HG02870 (cell line): ENCODE data around the gene TENM4.

Experiments used
- ATAC-seq: cut with Tn5 transposase; IDR thresholded peaks from one replicate; pipeline ENCODE4 v1.9.1; 2021; ENCODE audit warnings: mild to moderate bottlenecking, moderate library complexity; ENCODE audit not compliant: unreplicated experiment

TENM4 gene

GRCh38 chr11:78926633-78927338 is 514.0 kb downstream of the TENM4 start:
- ATAC-seq = no peak

DNA sequence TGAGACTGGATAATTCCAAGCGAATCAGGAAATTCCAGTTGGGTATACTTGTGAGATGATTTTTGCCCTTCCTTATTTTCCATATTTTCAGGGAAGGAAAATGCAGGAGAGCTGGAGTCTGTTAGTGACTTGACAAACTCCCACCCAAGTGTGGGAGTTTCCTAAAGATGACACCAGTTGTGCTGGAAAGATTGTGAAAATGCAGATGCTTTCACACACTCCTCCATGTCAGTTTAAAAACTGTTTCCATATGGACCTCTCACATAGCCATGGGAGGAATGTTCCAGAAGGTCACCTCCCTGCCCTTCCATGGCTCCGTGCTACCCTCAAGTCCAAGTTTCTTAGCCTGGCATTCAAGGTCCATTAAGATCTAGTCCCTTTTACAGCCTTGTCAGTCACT is 515.4 kb downstream of the TENM4 start:
- no peak for ATAC-seq

GRCh38 chr11:78922859-78923625 is 517.8 kb downstream of the TENM4 start:
- ATAC-seq = no peak

- no peak for ATAC-seq
These were observed 519.3 kb downstream of the TENM4 start for GRCh38 chr11:78921509-78921908.

- ATAC-seq = no peak
These were observed 520.5 kb downstream of the TENM4 start for GRCh38 chr11:78920329-78920728.

- ATAC-seq = no peak
These were observed 524.1 kb downstream of the TENM4 start for GRCh38 chr11:78916759-78917158.

DNA sequence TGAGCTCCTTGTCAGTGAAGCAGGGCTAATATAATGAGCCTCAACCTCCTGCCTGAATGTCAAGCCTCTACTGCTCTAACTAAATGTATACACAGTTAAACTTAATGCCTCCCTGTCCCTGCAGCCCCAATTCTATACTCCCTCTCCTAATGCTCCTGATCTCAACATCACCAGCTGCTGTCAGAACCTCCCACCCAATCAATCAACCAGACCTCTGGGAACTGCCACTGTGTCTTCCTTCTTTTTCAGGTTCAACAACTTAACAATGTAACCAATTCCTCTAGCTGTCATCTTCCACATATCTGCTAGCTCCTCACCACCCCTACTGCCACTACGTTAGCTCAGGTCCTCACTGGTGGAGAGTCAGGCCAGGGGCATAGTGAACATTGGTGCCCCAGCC is 526.3 kb downstream of the TENM4 start:
- ATAC-seq = no peak

DNA sequence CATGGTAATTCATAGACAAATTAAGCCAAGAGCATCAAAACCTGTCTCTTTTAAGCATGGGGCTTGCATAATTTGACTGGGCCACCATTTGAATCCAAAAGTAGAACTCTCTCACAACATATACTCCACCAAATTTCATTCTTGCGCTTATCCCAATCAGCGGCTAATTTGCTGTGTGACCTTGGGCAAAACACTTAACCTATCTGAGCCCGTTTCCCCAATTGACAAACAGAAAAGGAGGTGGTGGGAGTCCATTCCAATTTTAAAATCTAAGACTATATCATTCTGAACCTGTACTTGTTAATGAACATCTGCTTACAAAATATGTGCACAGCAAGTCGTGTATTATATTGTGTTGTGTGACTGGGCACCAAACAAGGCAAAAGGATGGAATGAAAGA is 528.1 kb downstream of the TENM4 start:
- ATAC-seq = no peak

DNA sequence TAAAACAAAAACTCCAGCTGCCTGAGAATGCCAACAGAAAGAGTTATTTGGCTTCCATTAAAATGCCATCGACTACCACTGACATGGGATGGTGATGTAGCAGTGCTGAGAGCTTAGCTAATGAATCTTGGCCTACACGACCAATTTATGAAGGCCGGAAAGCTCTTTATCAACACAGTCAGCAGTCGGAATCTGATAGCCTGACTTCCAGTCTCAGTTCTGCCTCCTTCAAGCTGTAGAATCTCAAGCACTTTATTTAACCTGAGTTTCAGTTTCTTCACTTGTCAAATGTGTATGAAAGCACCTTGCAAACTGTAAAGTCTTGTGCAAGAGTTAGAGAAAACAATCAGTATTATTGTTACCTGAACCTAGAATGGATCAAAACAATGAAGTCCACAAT is 530.5 kb downstream of the TENM4 start:
- no peak for ATAC-seq

DNA sequence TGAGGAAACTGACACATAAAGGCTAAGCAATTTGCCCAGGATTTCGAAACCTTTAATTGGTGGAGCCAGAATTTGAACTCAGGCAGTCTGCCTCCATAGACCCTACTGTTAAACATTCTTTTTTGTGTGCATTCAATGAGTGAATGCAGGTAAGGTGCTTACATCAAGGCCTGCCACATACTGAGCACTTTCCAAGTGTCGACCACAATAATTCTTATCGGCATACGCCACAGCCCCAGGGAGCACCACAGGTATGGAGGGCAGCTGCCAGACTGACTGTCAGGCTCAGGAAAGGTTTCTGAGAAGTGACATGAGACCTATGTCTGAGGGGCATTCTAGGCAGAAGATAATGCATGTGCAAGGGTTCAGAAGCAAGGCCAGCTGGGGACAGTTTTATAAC is 531.4 kb downstream of the TENM4 start:
- ATAC-seq = no peak

DNA sequence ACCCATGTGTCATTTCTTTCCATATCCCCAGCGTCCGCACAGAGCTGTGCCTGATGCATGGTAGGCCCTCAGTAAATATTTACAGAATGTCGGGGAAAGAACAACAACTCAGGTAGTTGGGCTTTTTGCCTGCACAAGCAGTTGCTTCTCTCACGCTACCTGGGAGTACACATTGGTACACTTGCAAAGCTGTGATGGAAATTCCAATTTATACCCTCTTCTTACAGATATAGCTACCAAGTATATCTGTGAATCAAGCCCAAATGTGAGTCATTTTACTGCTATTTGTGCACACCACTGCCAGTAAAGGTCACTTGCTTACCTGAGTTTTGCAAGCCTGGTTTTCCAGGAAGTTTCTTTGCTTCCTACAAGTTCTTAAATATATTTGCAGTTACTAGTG is 533.2 kb downstream of the TENM4 start:
- no peak for ATAC-seq

- no peak for ATAC-seq
These were observed 534.3 kb downstream of the TENM4 start for GRCh38 chr11:78906566-78906965.

- no peak for ATAC-seq
These were observed 535.1 kb downstream of the TENM4 start for GRCh38 chr11:78905756-78906155.

GRCh38 chr11:78902771-78903507 is 537.9 kb downstream of the TENM4 start:
- ATAC-seq = no peak

DNA sequence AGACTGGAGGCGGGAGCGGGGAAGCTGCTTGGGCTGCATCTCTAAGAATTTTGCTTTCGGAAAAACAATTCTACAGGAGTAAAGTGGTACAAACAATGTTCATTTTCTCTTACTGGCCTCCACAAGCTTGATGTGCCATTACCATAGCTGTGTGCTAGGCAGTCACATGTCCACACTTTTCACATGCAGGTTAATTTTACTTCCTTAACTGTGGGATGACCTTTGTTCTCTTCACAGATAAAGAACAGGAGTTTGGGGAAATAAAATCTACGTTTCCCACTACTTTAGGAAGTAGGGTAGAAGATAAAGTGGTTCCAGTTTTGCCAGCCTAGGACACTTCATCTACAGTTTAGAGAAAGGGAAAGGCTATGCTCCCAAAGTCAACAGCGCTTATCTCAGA is 539.0 kb downstream of the TENM4 start:
- no peak for ATAC-seq

DNA sequence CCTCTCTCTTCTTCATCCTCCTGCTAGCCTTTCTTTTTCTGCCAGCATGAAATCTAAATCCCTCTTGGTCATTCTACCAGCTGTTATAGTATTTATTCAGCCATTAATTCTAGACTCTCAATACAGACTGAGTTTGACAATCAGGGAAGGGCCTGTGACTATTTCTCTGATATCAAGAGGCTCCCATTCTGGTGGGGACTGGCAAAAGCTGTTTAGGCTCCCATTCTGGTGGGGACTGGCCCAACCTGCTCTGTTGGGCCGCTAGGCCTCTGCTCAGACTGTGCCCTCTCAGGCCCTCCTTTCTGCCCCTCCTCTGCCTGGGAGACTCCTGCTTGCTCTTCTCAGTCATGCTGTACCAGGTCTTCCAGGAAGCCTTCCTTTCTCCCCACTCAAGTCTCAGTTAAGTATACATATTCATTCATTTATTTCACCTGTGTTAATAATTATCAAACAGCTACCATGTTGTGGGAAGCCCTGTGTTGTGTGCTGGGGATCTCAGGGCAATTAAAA is 542.5 kb downstream of the TENM4 start:
- ATAC-seq = no peak

- ATAC-seq = no peak
These were observed 546.8 kb downstream of the TENM4 start for GRCh38 chr11:78893996-78894395.

GRCh38 chr11:78889698-78890097 is 551.1 kb downstream of the TENM4 start:
- no peak for ATAC-seq

DNA sequence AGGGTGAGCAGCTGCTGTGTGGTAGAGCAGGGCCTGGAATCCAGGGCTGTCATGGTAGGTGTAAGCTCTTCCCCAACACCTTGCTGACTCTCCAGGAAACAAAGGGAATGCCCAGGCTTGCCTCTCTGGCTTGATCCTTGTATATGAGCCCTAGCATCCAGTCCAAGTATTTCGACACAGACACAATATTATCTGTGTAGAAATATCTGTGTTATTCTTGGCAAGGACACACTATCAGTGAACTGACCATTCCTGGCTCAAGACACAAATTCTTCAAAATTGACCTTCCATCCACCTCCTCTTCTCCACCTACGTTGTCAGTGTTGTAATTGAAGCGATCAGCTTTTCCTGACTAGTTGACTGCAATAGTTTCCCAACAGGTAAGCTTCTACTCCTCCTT is 554.2 kb downstream of the TENM4 start:
- ATAC-seq = no peak

- no peak for ATAC-seq
These were observed 556.1 kb downstream of the TENM4 start for GRCh38 chr11:78884761-78885160.

DNA sequence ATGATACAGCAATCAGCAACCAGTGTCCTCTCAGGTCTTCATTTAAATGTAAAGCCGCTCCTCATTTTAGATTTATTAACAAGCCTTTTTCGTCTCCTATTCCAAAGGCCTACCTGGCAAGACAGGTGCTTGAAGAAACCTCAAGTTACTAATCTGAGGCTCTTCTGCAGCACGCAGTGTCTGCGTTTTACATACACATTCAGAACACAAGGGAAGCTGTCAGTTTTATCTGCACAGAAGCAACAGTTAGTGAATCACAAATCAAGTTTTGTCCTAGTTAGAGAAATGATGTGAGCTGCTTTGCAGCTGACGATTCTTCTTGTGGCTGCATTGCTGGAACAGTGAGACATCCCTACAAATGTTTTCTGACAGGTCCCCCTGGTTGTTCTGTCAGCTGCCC is 557.3 kb downstream of the TENM4 start:
- ATAC-seq = no peak
